Endothelial cell of umbilical vein (primary cell): ENCODE measurements around the gene SEMA6A. TPM values are rescaled to one million over a fixed set of nuclear protein-coding genes. Genes with fewer than 3 reads are reported as not detected.

ENCODE experiments used
- BruUV-seq: library from RNA; stranded (reverse); fragments of 400-500 nt; replicated peaks from 2 replicates; lab custom pipeline; 2021; lab: Mats Ljungman, UMichigan
- CTCF ChIA-PET: fragments of 300-600, 350-600 bp; sonication (Branson Sonifier 250); formaldehyde crosslinking; loops from one replicate; lab custom pipeline; 2021; ENCODE audit warnings: antibody characterized with exemption, inconsistent platforms; lab: Charles Lee
- POLR2A ChIA-PET: fragments of 300-600, 350-600 bp; sonication (Branson Sonifier 250); formaldehyde crosslinking; loops from one replicate; lab custom pipeline; 2021; ENCODE audit warnings: antibody characterized with exemption, inconsistent platforms; lab: Charles Lee
- DNase-seq: peaks from one replicate; pipeline ENCODE4 v3.0.0-alpha.2; 2011; ENCODE audit warnings: low read depth, low spot score
- FAIRE-seq: peaks from 2 replicates; lab custom pipeline; 2011; peaks lifted over from hg19 to GRCh38; lab: Jason Lieb, UNC
- H2AFZ ChIP-seq: 2 replicates; pipeline ENCODE4 v1.6.0; 2012; ENCODE audit warnings: low read depth, low read length, control low read depth, inconsistent platforms
- H3K27ac ChIP-seq: 2 replicates; pipeline ENCODE4 v1.5.1; 2011; ENCODE audit warnings: low read depth, mild to moderate bottlenecking, control low read depth, low read length, moderate library complexity; ENCODE audit not compliant: insufficient read depth
- H3K27me3 ChIP-seq, 2 experiments: 2 replicates each; pipeline versions ENCODE4 v1.6.0 to v1.6.1; 2011; ENCODE audit warnings: low read length in 2 of 2, mixed read lengths in 1 of 2; ENCODE audit not compliant: control insufficient read depth in 2 of 2, insufficient read depth in 2 of 2
- H3K36me3 ChIP-seq, 2 experiments: 2 replicates in 1 of 2; 3 replicates in 1 of 2; pipeline ENCODE4 v1.5.1; 2011; ENCODE audit warnings: low read length in 2 of 2, mild to moderate bottlenecking in 1 of 2, moderate library complexity in 1 of 2; ENCODE audit not compliant: control insufficient read depth in 2 of 2, insufficient read depth in 2 of 2; ENCODE audit errors: extremely low read depth in 1 of 2
- H3K4me1 ChIP-seq: 3 replicates; pipeline ENCODE4 v1.5.1; 2011; ENCODE audit warnings: mild to moderate bottlenecking, low read length; ENCODE audit not compliant: control insufficient read depth, insufficient read depth; ENCODE audit errors: extremely low read depth
- H3K4me2 ChIP-seq: 2 replicates; pipeline ENCODE4 v1.6.1; 2011; ENCODE audit warnings: low read length, control low read depth, mixed read lengths; ENCODE audit not compliant: insufficient read depth
- H3K4me3 ChIP-seq, 3 experiments: fragments of 200-600 bp in 1 of 3; sonication (generic), shearing (Covaris generic) in 1 of 3; replicated peaks in 1 of 3; 2 replicates each; pipeline ENCODE4 v1.5.1; 2011 to 2016; ENCODE audit warnings: control low read depth in 3 of 3, low read length in 3 of 3, mild to moderate bottlenecking in 2 of 3, inconsistent platforms in 1 of 3, low read depth in 1 of 3, moderate library complexity in 1 of 3; ENCODE audit not compliant: insufficient read depth in 1 of 3
- H3K79me2 ChIP-seq: 2 replicates; pipeline ENCODE4 v1.6.0; 2012; ENCODE audit warnings: low read length, inconsistent platforms; ENCODE audit not compliant: control insufficient read depth, insufficient read depth
- H3K9ac ChIP-seq: replicated peaks from 2 replicates; pipeline ENCODE3; 2011; ENCODE audit warnings: low read length, control low read depth; ENCODE audit not compliant: insufficient read depth; ENCODE audit errors: extremely low read depth
- H3K9me1 ChIP-seq: replicated peaks from 3 replicates; pipeline ENCODE4 v1.6.0; 2011; ENCODE audit warnings: mild to moderate bottlenecking, low read length; ENCODE audit not compliant: control insufficient read depth, insufficient read depth; ENCODE audit errors: extremely low read depth
- H3K9me3 ChIP-seq: replicated peaks from 2 replicates; pipeline ENCODE4 v1.5.1; 2012; ENCODE audit warnings: low read length, inconsistent platforms; ENCODE audit not compliant: control insufficient read depth, insufficient read depth
- H4K20me1 ChIP-seq: replicated peaks from 2 replicates; pipeline ENCODE3; 2011; ENCODE audit warnings: mild to moderate bottlenecking, low read length; ENCODE audit not compliant: control insufficient read depth, insufficient read depth; ENCODE audit errors: extremely low read depth
- EZH2 ChIP-seq: IDR thresholded peaks from 2 replicates; pipeline ENCODE4 v1.6.1; 2012; ENCODE audit warnings: borderline replicate concordance, low read depth, mild to moderate bottlenecking, moderate library complexity, low read length, inconsistent platforms; ENCODE audit not compliant: severe bottlenecking
- FOS ChIP-seq: IDR thresholded peaks from 2 replicates; pipeline ENCODE4 v1.6.1; 2011; ENCODE audit warnings: mild to moderate bottlenecking, low read length, moderate library complexity, borderline replicate concordance; ENCODE audit not compliant: insufficient read depth
- GATA2 ChIP-seq: IDR thresholded peaks from 2 replicates; pipeline ENCODE4 v1.7.0; 2011; ENCODE audit warnings: low read depth, mild to moderate bottlenecking, moderate library complexity, mixed read lengths, low read length; ENCODE audit not compliant: insufficient read length, insufficient read depth
- JUN ChIP-seq: IDR thresholded peaks from 2 replicates; pipeline ENCODE4 v1.6.1; 2011; ENCODE audit warnings: borderline replicate concordance, low read depth; ENCODE audit not compliant: insufficient read length, insufficient read depth
- MAX ChIP-seq: IDR thresholded peaks from 2 replicates; pipeline ENCODE4 v1.6.1; 2011; ENCODE audit not compliant: insufficient read depth, insufficient read length
- MYC ChIP-seq: IDR thresholded peaks from one replicate; pipeline ENCODE4 v1.6.1; 2011; ENCODE audit warnings: mild to moderate bottlenecking, low read depth, low read length
- POLR2A ChIP-seq: IDR thresholded peaks from 2 replicates; pipeline ENCODE4 v1.6.1; 2012; ENCODE audit warnings: low read depth, mild to moderate bottlenecking, control low read depth, low read length
- POLR2AphosphoS5 ChIP-seq: IDR thresholded peaks from 2 replicates; pipeline ENCODE4 v1.6.1; 2012; ENCODE audit warnings: low read depth, mild to moderate bottlenecking, control low read depth, low read length, moderate library complexity; ENCODE audit not compliant: insufficient read depth
- dilution Hi-C: fragments of 300-500 bp; cut with MboI; formaldehyde crosslinking; loops from one replicate; pipeline ENCODE4 v1.15.0; 2019; ENCODE audit warnings: low sequenced_read_pairs; ENCODE audit not compliant: extremely low pct_ligation_motif_present
- intact Hi-C: fragments of 100-400 bp; cut with micrococcal nuclease; formaldehyde crosslinking; loops from one replicate; pipeline ENCODE4 v1.10.0; 2022
- polyA plus RNA-seq, 4 experiments: library from polyadenylated mRNA; depleted of rRNA in 3 of 4; stranded (reverse) in 3 of 4; unstranded in 1 of 4; fragments of >200 nt; gene quantifications; 2 replicates each; pipeline versions ENCODE4 v1.2.1 to v1.2.3, GENCODE V29; 2011 to 2012; ENCODE audit warnings: missing spikeins in 1 of 4
- total RNA-seq: library from RNA; stranded (reverse); gene quantifications from 2 replicates; pipeline ENCODE4 v1.2.3, GENCODE V29; 2021
- TF ChIP-seq, protein P1 (sequence below), 2 donors: IDR thresholded peaks; 1 replicate in 1 of 2; 2 replicates in 1 of 2; pipeline ENCODE4 v1.5.1; 2011; ENCODE audit warnings: low read length in 2 of 2, mild to moderate bottlenecking in 2 of 2, moderate library complexity in 2 of 2, control low read depth in 1 of 2, inconsistent platforms in 1 of 2, low read depth in 1 of 2; ENCODE audit not compliant: insufficient read depth in 1 of 2; ENCODE audit errors: extremely low read depth in 1 of 2

The SEMA6A gene
- total and polyA plus RNA-seq, 2 donors (not counting 3 experiments of a cell fraction or from before 2014, with no cell fraction given): 0.43 to 1.5 TPM

GRCh38 chr5:116502616-116503015 is 72.0 kb downstream of the SEMA6A start:
- H4K20me1 ChIP-seq: no peaks in the 10 kb centered on the region
- no peak overlapping the region for H3K4me2 ChIP-seq
- H3K27ac ChIP-seq: no peak overlapping the region
- no peaks in the 10 kb centered on the region for H3K4me1 ChIP-seq
- H3K9me3 ChIP-seq: no peaks in the 10 kb centered on the region
- no peaks in the 10 kb centered on the region for H3K79me2 ChIP-seq
- no peak overlapping the region for H3K4me3 ChIP-seq
- CTCF ChIA-PET: no interaction called here
- FAIRE-seq: no peak
- no peak overlapping the region for H3K9ac ChIP-seq
- no peaks in the 10 kb centered on the region for H3K9me1 ChIP-seq
- H3K27me3 ChIP-seq: no peaks in the 10 kb centered on the region
- intact Hi-C loops: no loop called here
- TF ChIP-seq FOS: no peak
- TF ChIP-seq, protein P1, sequence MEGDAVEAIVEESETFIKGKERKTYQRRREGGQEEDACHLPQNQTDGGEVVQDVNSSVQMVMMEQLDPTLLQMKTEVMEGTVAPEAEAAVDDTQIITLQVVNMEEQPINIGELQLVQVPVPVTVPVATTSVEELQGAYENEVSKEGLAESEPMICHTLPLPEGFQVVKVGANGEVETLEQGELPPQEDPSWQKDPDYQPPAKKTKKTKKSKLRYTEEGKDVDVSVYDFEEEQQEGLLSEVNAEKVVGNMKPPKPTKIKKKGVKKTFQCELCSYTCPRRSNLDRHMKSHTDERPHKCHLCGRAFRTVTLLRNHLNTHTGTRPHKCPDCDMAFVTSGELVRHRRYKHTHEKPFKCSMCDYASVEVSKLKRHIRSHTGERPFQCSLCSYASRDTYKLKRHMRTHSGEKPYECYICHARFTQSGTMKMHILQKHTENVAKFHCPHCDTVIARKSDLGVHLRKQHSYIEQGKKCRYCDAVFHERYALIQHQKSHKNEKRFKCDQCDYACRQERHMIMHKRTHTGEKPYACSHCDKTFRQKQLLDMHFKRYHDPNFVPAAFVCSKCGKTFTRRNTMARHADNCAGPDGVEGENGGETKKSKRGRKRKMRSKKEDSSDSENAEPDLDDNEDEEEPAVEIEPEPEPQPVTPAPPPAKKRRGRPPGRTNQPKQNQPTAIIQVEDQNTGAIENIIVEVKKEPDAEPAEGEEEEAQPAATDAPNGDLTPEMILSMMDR (IDR thresholded peaks at IDR 0.05; ENCODE audit: extremely low read depth in 1 of 2, insufficient read depth in 1 of 2, low read depth in 1 of 2, low read length in 2 of 2): no peak
- no peak for TF ChIP-seq MAX
- no peak for TF ChIP-seq POLR2AphosphoS5
- no peak for TF ChIP-seq JUN
- peak; percentile 26 for DNase-seq
- BruUV-seq: no TSS peak
- no peaks in the 10 kb centered on the region for H3K36me3 ChIP-seq
- dilution Hi-C loops: no loop called here
- H2AFZ ChIP-seq: no peak overlapping the region
- POLR2A ChIA-PET: no interaction called here

- ChIA-PET POLR2A (no interaction called here), CTCF (no interaction called here)
- intact Hi-C loops (no loop called here), dilution Hi-C loops (no loop called here)
- no peaks in the 10 kb centered on the region for H3K27me3 ChIP-seq
- no peaks in the 10 kb centered on the region for H3K79me2 ChIP-seq
- no peak for TF ChIP-seq MAX
- TF ChIP-seq, protein P1 (IDR thresholded peaks at IDR 0.05; ENCODE audit: extremely low read depth in 1 of 2, insufficient read depth in 1 of 2, low read depth in 1 of 2, low read length in 2 of 2): no peak
- TF ChIP-seq POLR2A: no peak
- TF ChIP-seq GATA2: no peak
- TF ChIP-seq FOS: no peak
- no peak for TF ChIP-seq MYC
- no peak for TF ChIP-seq EZH2
- no peak for TF ChIP-seq JUN
- no peak for TF ChIP-seq POLR2AphosphoS5
- no peak overlapping the region for H3K4me3 ChIP-seq
- no peaks in the 10 kb centered on the region for H3K4me1 ChIP-seq
- H3K36me3 ChIP-seq: no peaks in the 10 kb centered on the region
- DNase-seq (no peak), FAIRE-seq (no peak)
- no peaks in the 10 kb centered on the region for H4K20me1 ChIP-seq
- H3K9ac ChIP-seq: no peak overlapping the region
- no peaks in the 10 kb centered on the region for H3K9me1 ChIP-seq
- no peak overlapping the region for H3K27ac ChIP-seq
- no TSS peak for BruUV-seq
- no peak overlapping the region for H2AFZ ChIP-seq
- H3K9me3 ChIP-seq: no peaks in the 10 kb centered on the region
- no peak overlapping the region for H3K4me2 ChIP-seq
Observed at GRCh38 chr5:116502138-116502537, 72.5 kb downstream of the SEMA6A start.
